Ascending aorta (tissue), 2 donors: ENCODE results near the gene NAA40. TPM values are rescaled to one million over a fixed set of nuclear protein-coding genes. Genes with fewer than 3 reads are reported as not detected.

Experiments
- DNase-seq, 2 donors: peaks; one replicate each; pipeline ENCODE4 v3.0.0-alpha.2; 2019; ENCODE audit warnings: low spot score in 2 of 2
- H3K27ac ChIP-seq, 2 donors: fragments of 200-600 bp; sonication (generic); one replicate each; pipeline ENCODE4 v1.5.1; 2016 to 2017; ENCODE audit warnings: mild to moderate bottlenecking in 1 of 2
- H3K27me3 ChIP-seq: fragments of 200-600 bp; sonication (generic); one replicate; pipeline ENCODE4 v1.5.1; 2017
- H3K36me3 ChIP-seq, 2 donors: fragments of 200-600 bp; sonication (generic); one replicate each; pipeline ENCODE4 v1.5.1; 2016
- H3K4me1 ChIP-seq, 2 donors: fragments of 200-600 bp; sonication (generic); one replicate each; pipeline ENCODE4 v1.5.1; 2016 to 2017; ENCODE audit warnings: mild to moderate bottlenecking in 1 of 2
- H3K4me3 ChIP-seq, 2 donors: fragments of 200-600 bp; sonication (generic); one replicate each; pipeline ENCODE4 v1.5.1; 2016 to 2017; ENCODE audit warnings: mild to moderate bottlenecking in 1 of 2
- H3K9me3 ChIP-seq, 2 donors: fragments of 200-600 bp; sonication (generic); one replicate each; pipeline ENCODE4 v1.5.1; 2016
- intact Hi-C: fragments of 100-400 bp; cut with DNase I; formaldehyde crosslinking; loops from one replicate; pipeline ENCODE4 v1.15.1; 2023
- total RNA-seq: library from RNA; depleted of rRNA; stranded (reverse); fragments of >200 nt; gene quantifications from one replicate; pipeline ENCODE4 v1.1.0, GENCODE V29; 2016
- TF ChIP-seq, protein P1 (sequence below), 3 experiments: fragments of 200-600 bp in 2 of 3; fragments of 450-650 bp in 1 of 3; sonication (generic) in 2 of 3; IDR thresholded peaks; one replicate each; pipeline ENCODE4 v1.5.1; 2016 to 2019; ENCODE audit warnings: antibody characterized with exemption in 3 of 3, mild to moderate bottlenecking in 1 of 3, moderate library complexity in 1 of 3

NAA40 gene
- total RNA-seq, 1 donor from 2014 or later = 3.1 TPM

DNA sequence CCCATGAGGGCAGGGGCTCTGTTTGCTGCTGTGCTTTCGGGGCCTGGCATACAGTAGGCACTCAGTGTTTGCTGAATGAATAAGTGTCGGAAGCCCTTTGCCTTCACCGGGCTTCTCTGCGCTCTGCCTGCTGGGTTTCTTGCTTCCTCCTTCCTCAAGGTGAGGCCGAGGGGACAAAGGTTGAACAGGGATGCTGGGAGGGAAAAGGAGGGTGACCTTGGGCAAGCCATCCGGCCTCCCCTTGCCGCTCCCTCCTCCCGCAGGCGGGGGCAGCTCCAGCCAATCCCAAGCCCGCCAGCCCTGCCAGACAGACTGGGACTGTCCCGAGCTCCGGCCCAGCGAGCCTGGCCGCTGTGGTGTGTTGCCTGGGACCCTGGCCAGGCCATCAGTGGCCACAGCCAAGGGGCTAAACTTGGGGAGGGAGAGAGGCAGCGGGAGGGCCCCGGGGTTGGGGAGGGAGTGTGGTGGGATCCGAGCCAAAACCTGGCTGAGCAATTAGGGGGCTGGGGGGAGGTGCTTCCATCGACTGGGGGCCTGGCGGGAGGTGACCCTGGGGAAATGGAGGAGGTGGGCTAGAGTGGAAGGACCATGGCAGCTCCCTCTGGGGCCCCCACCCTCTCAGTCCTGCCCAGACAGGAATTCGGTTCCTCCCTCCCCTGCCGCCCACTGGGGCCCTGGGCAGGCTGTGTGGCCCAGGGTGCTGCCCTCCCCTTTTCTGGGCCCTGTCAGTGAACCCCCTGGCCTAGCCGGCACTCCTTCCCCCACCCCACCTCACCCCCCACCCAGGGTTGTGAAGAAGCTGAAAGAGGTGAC is 18.5 kb upstream of the NAA40 start:
- TF ChIP-seq, protein P1, sequence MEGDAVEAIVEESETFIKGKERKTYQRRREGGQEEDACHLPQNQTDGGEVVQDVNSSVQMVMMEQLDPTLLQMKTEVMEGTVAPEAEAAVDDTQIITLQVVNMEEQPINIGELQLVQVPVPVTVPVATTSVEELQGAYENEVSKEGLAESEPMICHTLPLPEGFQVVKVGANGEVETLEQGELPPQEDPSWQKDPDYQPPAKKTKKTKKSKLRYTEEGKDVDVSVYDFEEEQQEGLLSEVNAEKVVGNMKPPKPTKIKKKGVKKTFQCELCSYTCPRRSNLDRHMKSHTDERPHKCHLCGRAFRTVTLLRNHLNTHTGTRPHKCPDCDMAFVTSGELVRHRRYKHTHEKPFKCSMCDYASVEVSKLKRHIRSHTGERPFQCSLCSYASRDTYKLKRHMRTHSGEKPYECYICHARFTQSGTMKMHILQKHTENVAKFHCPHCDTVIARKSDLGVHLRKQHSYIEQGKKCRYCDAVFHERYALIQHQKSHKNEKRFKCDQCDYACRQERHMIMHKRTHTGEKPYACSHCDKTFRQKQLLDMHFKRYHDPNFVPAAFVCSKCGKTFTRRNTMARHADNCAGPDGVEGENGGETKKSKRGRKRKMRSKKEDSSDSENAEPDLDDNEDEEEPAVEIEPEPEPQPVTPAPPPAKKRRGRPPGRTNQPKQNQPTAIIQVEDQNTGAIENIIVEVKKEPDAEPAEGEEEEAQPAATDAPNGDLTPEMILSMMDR (IDR thresholded peaks at IDR 0.05) = no peak
- H3K27me3 ChIP-seq = no peaks in the 10 kb centered on the region
- H3K4me1 ChIP-seq = peaks cover 23 to 41% of the 10 kb centered on the region in 2 donors
- intact Hi-C loops = loop anchor here (1.0 kb wide), 1 partner anchor 82 kb away; no protein-coding TSS in a partner anchor
- no peaks in the 10 kb centered on the region for H3K9me3 ChIP-seq
- peak; percentile 51 to 86 for DNase-seq
- no peaks in the 10 kb centered on the region for H3K36me3 ChIP-seq
- H3K27ac ChIP-seq = peak overlapping the region; percentile 90 to 92
- H3K4me3 ChIP-seq = peak overlapping the region; percentile 7 to 67

DNA sequence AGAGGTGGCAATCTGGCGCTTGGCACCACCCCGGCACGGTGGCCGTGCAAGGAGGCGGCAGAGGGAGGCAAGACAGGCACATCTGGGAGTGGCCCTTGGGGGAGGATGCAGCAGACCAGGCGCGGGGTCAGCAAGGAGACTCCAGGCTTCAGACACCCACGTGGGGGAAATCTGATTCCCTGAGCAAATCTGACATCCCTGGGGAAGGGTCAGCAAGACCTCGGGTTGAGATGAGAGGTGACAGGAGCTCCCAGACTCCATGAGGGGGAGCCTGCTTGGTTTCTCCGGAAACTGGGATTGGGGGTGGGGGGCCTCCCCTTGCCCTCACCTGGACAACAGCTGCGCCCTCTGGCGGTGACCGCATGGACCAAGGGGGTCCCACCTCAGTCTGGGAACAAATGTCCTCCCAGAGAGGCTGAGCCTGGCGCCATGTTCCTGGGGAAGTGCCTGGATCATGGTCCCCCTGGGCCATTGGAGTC is 17.8 kb upstream of the NAA40 start:
- Histone ChIP-seq H3K27ac (peak overlapping the region; percentile 90 to 92), H3K9me3 (no peaks in the 10 kb centered on the region), H3K27me3 (no peaks in the 10 kb centered on the region), H3K36me3 (no peaks in the 10 kb centered on the region), H3K4me3 (peak overlapping the region in 1 of 2 donors; percentile 67), H3K4me1 (peaks cover 23 to 36% of the 10 kb centered on the region in 2 donors)
- TF ChIP-seq, protein P1 (IDR thresholded peaks at IDR 0.05) = peak in 2 of 3 experiments; percentile 18 to 43
- intact Hi-C loops = loop anchor here (1.0 kb wide), 1 partner anchor 83 kb away; no protein-coding TSS in a partner anchor
- no peak for DNase-seq

- H3K27ac ChIP-seq = no peak overlapping the region
- TF ChIP-seq, protein P1 (IDR thresholded peaks at IDR 0.05) = no peak
- peaks cover 23 to 24% of the 10 kb centered on the region in 2 donors for H3K4me1 ChIP-seq
- no peaks in the 10 kb centered on the region for H3K9me3 ChIP-seq
- no peaks in the 10 kb centered on the region for H3K36me3 ChIP-seq
- DNase-seq = no peak
- intact Hi-C loops = no loop called here
- H3K4me3 ChIP-seq = no peak overlapping the region
- H3K27me3 ChIP-seq = no peaks in the 10 kb centered on the region
Measured at GRCh38 chr11:63922673-63923192, 16.1 kb upstream of the NAA40 start.

GRCh38 chr11:63923319-63923718 is 15.5 kb upstream of the NAA40 start:
- intact Hi-C loops = no loop called here
- no peak for DNase-seq

GRCh38 chr11:63929616-63930015 is 9.2 kb upstream of the NAA40 start:
- Histone ChIP-seq H3K4me3 (no peak overlapping the region), H3K27ac (no peak overlapping the region), H3K27me3 (no peaks in the 10 kb centered on the region), H3K4me1 (no peaks in the 10 kb centered on the region), H3K9me3 (no peaks in the 10 kb centered on the region), H3K36me3 (no peaks in the 10 kb centered on the region)
- intact Hi-C loops = no loop called here
- DNase-seq = no peak
- TF ChIP-seq, protein P1 (IDR thresholded peaks at IDR 0.05) = no peak

More at GRCh38 chr11:63923319-63923718, 15.5 kb upstream of the NAA40 start:
- H3K36me3 ChIP-seq = no peaks in the 10 kb centered on the region
- TF ChIP-seq, protein P1 (IDR thresholded peaks at IDR 0.05) = no peak
- H3K9me3 ChIP-seq = no peaks in the 10 kb centered on the region
- no peaks in the 10 kb centered on the region for H3K27me3 ChIP-seq
- H3K27ac ChIP-seq = no peak overlapping the region
- no peak overlapping the region for H3K4me3 ChIP-seq
- H3K4me1 ChIP-seq = peaks cover 20 to 22% of the 10 kb centered on the region in 2 donors
